Kasumi-1 (cell line): ENCODE measurements around the gene AMZ1.
"Not testable (repeated sequence)": the region's sequence is repeated elsewhere in the genome, so short reads cannot be mapped to it uniquely, and the experiment has no call there.

Experiments used
- DNase-seq, 2 experiments: peaks; one replicate each; lab custom pipeline; 2025; lab: John Stamatoyannopoulos, UW

AMZ1 gene

DNA sequence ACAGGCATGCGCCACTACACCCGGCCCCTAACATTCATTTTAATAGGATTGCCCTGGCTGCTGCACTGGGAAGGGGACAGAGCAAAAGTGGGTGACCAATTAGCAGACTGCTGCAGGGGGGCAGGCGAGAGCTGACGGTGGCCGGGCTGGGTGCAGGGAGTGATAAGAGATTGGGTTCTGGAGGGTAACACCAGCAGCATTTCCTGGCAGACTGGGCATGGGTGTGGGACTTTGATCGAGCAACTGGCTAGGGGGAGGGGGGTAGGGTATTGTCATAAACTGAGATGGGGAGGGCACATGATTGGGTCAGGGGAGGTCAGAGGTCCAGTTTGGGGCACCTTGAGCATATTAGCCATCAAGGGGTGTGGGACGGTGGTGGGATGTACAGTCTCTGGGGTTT lies 20.2 kb upstream of the AMZ1 start:
- no peak for DNase-seq

DNA sequence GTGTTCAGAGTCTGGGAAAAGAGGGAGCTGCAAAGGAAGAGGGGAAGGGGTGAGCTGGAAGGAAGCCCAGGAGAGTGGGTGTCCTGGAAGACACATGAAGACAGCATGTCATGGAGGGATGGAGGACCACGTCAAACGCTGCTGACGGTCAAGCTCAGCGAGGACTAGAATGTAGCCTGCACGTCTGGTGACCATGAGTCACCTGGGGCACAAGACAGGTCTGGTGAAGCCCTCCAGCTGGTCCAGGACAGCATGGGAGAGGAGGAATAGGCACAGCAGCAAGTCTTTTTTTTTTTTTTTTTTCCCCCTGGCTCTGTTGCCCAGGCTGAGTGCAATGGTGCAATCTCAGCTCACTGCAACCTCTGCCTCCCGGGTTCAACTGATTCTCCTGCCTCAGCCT lies 19.6 kb upstream of the AMZ1 start:
- no peak for DNase-seq

DNA sequence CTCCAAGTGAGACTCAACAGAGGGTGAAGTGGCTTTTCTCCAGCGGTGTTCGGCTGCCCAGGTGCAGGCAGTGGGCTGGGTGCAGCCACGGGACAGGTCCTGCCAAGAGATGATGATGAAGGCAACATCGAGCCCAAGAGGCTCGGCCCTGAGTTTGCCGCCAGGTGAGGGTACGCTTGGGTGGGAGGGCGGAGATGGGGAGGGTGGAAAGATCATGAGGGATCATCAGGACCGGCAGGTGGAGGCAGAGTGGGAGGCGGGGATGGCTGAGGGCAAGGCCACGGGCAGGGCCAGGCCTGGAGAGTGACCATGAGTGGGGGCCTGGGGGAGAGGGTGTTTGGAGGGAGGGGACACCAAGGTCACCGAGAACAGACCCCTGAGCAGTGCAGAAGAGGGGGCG lies 17.8 kb upstream of the AMZ1 start:
- no peak for DNase-seq

DNA sequence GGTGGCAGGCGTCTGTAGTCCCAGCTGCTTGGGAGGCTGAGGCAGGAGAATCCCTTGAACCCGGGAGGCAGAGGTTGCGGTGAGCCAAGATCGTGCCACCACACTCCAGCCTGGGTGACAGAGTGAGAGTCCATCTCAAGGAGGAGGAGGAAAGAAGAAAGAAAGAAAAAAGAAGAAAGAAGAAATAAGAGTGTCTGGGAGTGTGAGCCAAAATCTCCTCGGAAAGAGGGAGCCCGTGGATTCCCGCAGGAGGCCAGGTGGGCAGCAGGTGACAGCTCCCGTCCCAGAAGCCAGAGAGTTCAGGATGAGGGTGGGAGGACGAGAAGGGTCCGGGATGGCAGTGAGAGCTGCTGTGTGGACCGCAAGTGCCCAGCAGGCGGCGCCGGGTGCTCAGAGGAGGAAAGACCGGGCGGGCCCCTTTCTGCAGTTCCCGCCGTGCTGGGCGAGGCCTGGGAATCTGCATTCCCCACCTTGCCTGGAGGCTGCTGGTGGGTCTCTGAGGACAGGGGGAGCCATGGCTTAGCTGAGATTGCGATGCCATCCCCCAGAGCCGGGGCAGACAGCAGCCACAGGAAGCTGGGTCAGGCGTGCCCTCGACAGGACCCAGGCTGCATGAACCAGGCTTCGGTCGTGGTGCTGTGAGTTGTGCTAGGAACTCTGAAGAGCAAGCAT lies 17.1 kb upstream of the AMZ1 start:
- peak; percentile 43 to 44 for DNase-seq

DNA sequence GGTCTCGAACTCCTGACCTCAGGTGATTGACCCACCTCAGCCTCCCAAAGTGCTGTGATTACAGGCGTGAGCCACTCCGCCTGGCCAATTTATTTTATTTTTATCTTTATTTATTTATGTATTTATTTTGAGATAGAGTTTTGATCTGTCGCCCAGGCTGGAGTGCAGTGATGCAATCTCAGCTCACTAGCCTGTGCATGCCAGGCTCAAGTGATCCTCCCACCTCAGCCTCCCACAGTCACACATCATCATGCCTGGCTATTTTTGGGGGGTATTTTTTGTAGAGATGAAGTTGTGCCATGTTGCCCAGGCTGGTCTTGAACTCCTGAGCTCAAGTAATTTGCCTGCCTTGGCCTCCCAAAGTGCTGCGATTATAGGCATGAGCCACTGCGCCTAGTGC lies 14.8 kb upstream of the AMZ1 start:
- DNase-seq = not testable (repeated sequence)

DNA sequence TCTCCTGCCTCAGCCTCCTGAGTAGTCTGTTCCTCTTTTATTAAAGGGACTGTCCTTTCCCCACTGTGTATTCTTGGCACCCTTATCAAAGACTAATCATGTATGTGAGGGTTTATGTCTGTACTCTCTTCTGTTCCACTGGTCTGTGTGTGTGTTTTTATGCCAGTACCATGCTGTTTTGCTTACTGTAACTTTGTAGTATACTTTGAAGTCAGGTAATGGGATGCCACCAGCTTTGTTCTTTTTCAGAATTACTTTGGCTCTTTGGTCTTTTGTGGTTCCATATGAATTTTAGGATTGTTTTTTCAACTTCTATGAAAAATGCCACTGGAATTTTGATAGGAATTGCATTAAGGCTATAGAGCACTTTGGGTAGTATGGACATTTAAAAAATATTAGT lies 14.1 kb upstream of the AMZ1 start:
- no peak for DNase-seq

DNA sequence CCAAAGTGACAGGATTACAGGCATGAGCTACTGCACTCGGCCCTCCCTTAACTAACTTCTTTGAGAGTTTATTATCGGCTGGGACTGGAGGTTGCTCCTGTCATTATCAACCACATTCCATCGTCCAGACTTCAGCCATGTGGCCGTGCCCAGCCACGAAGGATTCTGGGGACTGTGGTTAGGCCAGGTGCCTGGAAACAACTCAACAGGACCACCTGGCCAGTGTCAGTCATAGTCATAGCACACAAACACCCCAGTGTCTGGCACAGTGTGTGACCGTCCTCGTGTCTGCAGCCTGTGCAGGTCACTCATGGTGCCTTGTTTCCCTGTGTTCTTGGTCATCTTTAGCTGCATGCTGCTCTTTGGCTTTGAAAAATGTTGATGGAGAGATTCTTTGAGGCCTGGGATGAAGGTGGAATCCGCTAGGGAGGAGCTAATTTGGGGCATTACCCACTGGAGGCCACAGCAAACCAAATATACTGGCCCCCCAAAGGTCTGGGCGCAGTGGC lies 12.7 kb upstream of the AMZ1 start:
- DNase-seq = no peak

DNA sequence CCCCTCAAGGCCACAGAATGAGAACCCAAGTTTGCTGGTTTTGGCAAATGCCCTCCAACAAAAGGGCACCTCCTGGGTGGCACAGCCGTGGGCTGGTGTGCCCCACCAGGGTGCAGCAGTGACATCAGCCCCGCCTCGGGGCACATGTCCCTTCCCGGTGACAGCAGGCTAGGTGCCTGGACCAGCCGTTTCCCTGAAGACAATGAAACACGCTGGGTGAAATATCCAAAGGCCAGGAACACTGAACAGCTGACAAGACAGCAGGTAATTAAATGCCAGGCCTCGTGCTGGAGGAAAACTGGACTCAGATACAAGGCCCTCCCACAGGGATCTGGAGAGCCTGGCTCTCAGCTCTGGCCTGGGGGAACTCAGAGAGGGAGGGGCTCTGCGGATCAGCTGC lies 11.4 kb upstream of the AMZ1 start:
- DNase-seq = not testable (repeated sequence)

DNA sequence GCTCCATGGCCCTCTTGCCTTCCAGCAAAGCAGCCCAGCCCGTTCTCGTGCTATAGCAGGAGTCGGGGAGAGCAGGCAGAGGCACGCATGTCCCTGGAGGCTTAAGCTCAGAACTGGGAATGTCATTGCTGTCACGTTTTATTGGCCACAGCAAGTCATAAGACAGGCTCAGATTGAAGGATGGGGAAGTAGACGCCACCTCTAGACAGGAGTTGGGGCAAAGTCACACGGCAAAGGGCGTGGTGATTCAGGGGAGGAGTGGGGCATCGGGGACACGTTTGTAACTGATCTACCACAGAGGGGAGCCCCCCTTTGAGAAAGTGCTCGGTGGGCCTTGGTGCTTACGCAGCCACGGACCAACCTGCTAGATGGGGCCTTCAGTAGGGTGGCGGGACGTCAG lies 9.5 kb upstream of the AMZ1 start:
- not testable (repeated sequence) for DNase-seq

DNA sequence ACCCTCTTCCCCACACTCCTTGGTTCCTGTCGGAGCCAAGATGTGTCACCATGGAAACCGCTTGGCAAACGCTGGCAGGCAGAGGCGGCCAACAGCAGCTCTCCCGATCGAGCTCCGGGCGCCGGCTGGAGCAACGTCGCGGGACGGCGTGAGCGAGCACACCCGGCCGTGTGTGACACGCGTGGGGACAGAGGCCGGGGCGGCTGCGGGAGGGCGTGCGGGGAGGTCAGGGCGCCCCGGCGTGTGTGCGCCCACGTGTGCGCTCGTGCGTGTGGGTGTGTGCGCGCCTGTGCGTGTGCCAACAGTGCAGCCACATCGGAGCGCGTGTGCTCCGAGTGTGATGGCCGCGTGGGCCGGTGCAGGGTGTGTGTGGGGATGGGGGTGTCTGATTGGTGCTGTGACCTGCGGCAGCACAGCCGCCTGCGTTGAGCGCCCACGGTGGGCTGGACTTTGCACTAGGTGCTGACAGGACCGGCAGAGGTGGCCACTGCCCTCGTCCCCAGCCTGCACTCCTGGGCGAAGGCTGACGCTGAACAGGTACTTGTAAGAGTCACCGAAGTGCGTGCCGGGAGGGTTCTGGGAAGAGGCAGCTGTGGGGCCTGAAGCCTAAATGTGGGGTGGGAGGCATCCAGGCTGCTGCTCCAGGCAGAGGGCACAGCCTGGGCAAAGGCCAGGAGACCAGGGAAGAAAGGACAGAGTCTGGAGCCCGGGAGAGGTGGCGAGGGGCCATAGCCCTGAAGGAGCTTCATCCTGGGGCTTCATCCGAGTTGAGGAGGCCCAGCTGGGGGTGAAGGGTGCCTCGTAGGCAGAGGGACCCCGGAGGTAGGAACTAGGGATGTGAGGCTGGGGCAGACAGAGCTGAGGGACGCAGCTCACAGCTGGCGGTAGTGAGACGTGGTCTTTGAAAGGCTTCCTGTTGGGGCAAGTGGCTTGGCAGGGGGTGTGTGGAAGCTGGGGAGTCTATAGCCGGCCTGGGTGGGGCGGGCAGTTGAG lies 8.6 kb upstream of the AMZ1 start:
- not testable (repeated sequence) for DNase-seq

DNA sequence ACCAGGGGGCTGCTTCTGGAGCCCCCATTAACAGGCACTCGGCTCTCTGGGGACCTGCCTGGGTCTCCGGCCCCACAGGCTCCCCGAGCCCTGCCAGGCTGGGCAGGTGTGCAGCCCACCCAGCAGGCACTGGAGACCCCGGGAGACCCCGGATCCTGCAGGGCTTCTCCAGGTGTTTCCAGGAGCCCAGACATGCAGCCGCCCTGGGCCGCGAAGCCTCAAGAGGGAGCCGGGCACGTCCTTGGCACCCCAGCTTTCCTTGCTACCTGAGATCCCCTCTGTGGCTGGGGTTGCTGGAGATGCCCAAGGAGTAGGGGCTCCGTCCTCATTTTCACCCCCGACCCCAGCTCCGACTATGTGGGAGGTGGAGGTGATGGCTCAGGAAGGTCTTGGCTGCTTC lies 7.7 kb upstream of the AMZ1 start:
- no peak for DNase-seq

DNA sequence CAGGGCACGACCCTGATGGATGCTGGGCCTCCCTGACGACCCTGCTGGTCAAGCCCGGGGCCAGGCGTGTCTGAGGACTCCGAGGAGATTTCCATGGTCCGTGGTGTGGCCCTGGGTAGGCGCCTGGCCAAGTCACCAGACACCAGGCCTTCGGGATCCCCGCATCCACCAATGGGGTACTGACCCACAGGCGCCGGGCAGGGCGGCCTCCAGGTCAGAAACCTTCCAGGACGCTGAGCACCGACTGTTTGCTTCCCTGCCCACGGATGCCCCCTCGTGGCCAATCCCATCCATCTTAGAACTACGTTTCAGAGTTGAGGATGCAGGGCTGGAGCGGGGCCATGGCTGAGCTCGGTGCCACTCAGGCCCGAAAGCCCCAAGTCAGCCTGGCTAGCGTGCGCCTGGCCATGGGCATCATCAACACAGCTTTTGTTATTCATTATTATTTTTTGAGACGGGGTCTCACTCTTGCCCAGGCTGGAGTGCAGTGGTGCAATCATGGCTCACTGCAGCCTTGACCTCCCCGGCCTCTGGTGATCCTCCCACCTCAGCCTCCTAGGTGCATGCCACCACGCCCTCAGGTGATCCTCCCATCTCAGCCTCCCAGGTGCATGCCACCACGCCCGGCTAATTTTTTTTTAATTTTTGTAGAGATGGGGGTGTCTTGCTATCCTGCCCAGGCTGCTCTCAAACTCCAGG lies 7.1 kb upstream of the AMZ1 start:
- DNase-seq = peak; percentile 9 to 25

DNA sequence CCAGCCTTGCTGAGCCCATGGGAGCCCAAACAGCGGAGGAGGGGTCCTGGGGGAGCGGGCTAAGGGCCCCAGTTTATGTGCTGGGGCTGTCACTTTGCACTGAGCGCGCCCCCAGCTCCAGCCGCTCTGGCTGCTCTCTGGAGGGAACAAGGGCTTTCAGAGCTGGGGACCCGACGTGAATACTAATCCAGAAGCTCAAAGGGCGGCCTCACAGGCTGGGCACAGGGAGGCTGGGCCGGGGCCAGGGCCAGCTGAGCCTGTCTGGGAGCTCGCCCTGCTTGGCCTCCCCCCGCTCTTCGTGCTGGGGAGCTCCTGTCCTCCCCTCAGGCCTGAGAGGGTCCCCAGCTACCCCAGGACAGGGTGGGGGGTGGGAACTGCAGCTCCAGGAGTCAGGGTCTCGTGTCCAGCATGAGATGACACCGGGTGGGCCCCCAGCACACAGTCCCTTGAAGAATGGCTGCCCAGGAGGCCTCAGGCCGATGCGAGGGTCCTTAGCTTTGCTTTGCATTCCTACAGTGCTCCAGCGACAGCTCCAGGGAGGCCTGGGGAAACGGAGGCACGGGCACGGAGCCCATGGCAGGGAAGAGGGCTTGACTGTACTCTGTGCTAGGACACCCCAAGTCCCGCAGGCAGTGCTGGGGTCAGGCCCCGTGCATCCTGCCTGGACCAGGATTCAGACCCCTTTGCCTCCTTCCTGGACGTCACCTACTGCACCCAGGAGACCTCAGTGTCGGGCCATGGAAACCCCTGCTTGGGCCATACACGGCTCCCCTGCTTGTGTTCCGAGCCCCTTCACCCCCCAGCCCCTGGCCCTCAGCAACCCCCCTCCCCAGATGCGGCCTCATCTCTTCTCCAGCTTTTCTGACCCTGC lies 5.8 kb upstream of the AMZ1 start:
- DNase-seq = no peak

DNA sequence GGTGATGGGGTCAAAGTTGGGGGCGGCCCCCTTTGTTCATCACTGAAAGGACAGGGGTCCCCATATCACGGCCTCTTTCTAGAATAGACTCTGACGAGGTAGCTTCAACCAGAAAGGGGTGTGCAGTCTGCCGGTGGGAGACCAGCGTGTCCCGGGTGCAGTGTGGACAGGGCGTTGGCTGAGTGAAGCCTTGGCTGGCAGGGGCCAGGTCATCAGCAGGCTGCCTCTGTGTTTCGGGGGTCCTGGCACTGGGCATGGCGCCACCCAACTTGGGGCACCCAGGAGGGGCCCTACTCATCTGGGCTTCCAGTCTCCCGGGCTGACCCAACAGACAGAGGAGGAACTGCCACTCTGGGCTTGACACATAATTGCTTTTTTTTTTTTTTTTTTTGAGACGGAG lies 3.5 kb upstream of the AMZ1 start:
- DNase-seq = no peak

DNA sequence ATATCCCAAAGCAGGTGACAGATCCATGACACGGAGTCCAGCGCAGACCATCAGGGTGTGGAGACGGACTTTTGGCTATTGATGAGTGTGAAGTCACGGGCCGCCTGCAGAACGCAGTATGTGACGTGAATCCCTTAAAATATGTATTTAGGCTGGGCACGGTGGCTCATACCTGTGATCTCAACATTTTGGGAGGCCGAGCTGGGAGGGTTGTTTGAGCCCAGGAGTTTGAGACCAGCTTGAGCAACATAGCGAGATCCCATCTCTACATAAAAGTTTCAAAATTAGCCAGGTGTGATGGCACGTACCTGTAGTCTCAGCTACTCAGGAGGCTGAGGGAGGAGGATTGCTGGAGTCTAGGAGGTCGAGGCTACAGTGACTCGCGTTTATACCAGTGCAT lies 1.9 kb upstream of the AMZ1 start:
- no peak for DNase-seq

DNA sequence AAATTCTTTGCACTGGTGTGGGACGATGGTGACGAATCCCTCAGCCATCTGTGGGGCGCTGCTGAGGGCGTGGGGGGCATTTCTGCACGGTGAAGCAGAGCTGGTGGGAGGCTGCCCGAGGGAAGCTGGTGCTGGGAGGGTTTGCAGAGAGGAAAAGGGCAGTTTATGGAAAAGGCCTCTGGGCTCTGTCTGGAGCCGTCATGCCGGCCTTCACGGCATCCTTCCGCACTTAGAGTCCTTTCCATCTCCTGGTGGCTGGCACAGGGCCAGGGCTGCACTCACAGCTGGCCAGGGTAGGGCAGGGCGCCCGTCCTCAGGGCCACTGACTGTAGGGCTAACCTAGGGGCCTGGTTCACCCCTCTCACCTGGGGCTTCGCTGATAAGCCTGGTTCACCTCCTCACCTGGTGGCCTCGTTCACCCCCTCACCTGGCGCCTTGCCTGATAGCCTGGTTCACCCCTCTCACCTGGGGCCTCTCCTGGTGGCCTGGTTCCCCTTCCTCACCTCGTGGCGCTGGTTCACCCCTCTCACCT lies 598 bp upstream of the AMZ1 start:
- no peak for DNase-seq

DNA sequence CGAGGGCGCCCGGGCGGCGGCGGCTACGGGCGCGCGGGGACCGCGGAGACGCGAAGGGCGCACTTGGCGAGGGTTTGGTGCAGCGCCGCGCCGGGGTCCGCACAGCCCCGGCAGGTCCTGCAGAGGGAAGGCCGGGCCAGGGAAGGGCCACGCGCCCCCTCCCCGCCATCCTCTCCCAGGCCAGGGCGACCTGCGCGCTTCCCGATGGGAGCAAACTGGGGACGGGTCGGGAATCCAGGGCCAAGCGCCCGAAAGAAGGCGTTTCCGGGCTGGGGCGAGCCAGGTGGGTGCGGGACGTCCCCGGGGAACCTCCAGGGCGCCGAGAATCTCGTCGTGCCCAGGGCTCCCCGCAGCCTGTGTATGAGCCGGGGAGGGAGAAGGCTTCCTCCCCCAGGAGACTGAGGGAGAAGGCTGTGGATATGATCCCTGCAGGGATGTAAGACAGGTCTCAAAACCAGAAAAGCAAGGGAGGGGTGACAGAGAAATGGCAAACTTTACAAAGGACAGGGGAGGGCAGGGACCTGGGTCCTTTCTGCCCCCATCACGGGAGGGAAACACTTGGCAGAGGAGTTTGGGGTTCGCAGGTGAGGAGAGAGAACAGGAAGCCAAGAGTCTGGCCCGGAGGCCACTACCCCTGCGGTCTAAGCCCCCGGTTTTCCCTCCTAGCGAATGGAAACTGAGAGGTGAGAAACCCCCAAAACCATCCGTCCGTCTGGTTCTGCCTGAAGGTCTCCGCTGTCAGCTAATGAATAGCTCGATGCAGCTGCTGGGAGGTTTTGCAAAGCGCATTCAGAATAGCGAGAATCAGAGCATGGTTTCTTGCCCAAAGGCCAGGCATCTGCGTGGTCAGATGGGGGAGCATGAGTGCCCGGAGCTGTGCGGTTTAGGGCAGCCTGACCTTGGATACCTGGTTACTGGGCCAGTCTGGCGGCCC lies 674 bp downstream of the AMZ1 start:
- no peak for DNase-seq

DNA sequence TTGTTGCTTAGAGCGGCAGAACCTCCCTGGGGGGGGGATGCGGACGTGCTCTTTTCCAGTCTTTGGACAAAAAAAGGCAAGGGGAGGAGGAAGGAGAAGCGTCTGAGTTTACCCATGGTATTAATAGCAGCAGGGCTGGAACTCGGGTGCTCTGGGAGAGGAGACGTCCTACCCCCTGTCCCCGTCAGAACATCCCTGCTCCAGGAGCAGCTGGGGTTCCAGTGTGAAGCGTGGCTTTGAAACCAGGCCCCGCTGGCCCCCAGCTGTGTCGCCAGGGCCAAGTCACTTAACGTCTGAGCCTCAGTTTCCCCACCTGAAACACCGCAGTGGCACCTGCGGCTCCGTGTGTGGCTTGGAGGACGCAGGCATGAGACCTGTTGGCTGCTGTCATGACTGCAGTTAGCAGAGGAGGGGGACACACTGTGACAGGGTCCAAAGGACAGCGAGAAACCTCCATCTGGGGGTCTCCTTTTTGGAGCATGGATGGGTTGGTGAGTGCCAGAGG lies 1.4 kb downstream of the AMZ1 start:
- no peak for DNase-seq

DNA sequence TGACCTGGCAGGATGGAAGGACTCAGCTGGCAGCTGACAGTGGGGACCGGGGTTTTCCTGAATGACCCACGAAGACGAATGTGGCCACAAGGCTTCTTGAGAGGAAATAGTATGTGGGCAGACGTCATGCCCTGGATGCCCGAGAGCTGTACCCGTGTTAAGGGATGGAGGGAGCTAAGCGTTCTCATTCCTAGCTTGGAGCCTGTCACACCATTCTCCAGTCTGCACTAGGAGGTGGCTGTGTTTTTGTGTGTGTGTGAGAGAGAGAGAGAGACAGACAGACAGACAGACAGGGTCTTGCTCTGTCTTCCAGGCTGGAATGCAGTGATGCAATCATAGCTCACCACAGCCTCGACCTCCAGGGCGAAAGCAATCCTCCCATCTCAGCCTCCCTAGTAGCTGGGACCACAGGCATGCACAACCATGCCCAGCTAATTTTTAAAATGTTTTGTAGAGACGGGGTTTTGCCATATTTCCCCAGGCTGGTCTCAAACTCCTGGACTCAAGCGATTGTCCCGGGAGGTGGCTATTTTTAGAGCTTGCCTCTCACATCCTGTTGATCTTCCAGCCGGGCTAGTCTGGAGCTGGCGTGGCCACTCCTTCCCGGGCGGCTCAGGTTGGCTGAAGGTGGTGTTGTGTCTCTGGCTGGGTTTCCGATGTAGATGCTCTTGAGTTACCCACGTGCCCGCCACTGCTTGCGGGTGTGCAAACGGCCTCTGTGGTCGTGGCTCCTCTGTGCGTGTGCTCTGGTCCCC lies 2.1 kb downstream of the AMZ1 start:
- no peak for DNase-seq
